ENCODE measurements around the gene PCDH9. TPM values are rescaled to one million over a fixed set of nuclear protein-coding genes. Genes with fewer than 3 reads are reported as not detected.

The PCDH9 gene
- total and polyA plus RNA-seq, 2 of the 4 experiments (the other 2 are of a cell fraction) = 2.2 to 10.2 TPM

- Histone ChIP-seq H3K4me2 (ENCODE audit: low read depth, low read length) (no peak overlapping the region), H2AK5ac (ENCODE audit: low read depth, low read length) (no peak overlapping the region), H3K9me3 (ENCODE audit: control insufficient read depth, insufficient read depth, low read length) (no peaks in the 10 kb centered on the region), H3K27ac (ENCODE audit: insufficient read depth, low read length) (no peak overlapping the region), H3K27me3 (ENCODE audit: control insufficient read depth, insufficient read depth, low read length) (no peaks in the 10 kb centered on the region), H3K23ac (ENCODE audit: low read depth, low read length) (no peak overlapping the region), H3K79me1 (ENCODE audit: low read depth in 1 of 2, low read length in 2 of 2) (no peaks in the 10 kb centered on the region), H3K4me3 (ENCODE audit: insufficient read depth, low read depth, low read length) (no peak overlapping the region), H3K18ac (ENCODE audit: low read depth, low read length) (no peak overlapping the region), H2AFZ (replicated peaks; ENCODE audit: low read length, poor library complexity) (no peak overlapping the region), H4K91ac (ENCODE audit: insufficient read depth, low read depth, low read length) (no peak overlapping the region), H4K5ac (ENCODE audit: low read depth, low read length) (no peak overlapping the region), H3K56ac (ENCODE audit: extremely low read depth, insufficient read depth, low read length) (no peak overlapping the region), H3K14ac (replicated peaks; ENCODE audit: low read depth, low read length) (no peak overlapping the region), H3K9ac (ENCODE audit: low read depth, low read length) (no peak overlapping the region), H3K36me3 (ENCODE audit: control insufficient read depth, insufficient read depth, low read length) (no peaks in the 10 kb centered on the region), H2BK5ac (ENCODE audit: low read depth, low read length, poor library complexity, severe bottlenecking) (no peak overlapping the region), H2BK120ac (ENCODE audit: low read depth, low read length) (no peak overlapping the region), H2AK9ac (replicated peaks; ENCODE audit: low read depth, low read length, poor library complexity) (no peak overlapping the region), H3K4ac (ENCODE audit: low read depth, low read length) (no peak overlapping the region), H2BK15ac (ENCODE audit: low read depth, low read length) (no peak overlapping the region), H3K9me1 (ENCODE audit: insufficient read depth, low read length) (no peaks in the 10 kb centered on the region), H3K4me1 (ENCODE audit: control insufficient read depth, insufficient read depth, low read length) (no peaks in the 10 kb centered on the region), H4K20me1 (ENCODE audit: insufficient read depth, low read length) (no peaks in the 10 kb centered on the region), H2BK20ac (ENCODE audit: low read depth, low read length) (no peak overlapping the region), H4K8ac (ENCODE audit: low read depth in 2 of 2, low read length in 2 of 2) (no peak overlapping the region)
- ChIA-PET CTCF (no interaction called here), POLR2A (ENCODE audit: unreplicated experiment) (no interaction called here)
- BruUV-seq (replicated peaks) = no TSS peak
- no peak for DNase-seq
- TF ChIP-seq SMC3 (IDR thresholded peaks at IDR 0.05; ENCODE audit: low read depth, low read length) (no peak), POLR2A (IDR thresholded peaks at IDR 0.05; ENCODE audit: low read depth, low read length) (no peak), MAZ (IDR thresholded peaks at IDR 0.05; ENCODE audit: borderline replicate concordance, low read depth, low read length) (no peak), MXI1 (IDR thresholded peaks at IDR 0.05; ENCODE audit: borderline replicate concordance, low read depth, low read length) (no peak), MAFK (IDR thresholded peaks at IDR 0.05; ENCODE audit: low read depth, low read length) (no peak), USF2 (IDR thresholded peaks at IDR 0.05; ENCODE audit: low read depth, low read length) (no peak), RCOR1 (IDR thresholded peaks at IDR 0.05; ENCODE audit: insufficient replicate concordance, low read length) (no peak), CTCF (conservative IDR thresholded peaks at IDR 0.05; ENCODE audit: low read depth, low read length) (no peak), NFE2L2 (IDR thresholded peaks at IDR 0.05; ENCODE audit: low read depth, low read length) (no peak), ELK1 (IDR thresholded peaks at IDR 0.05; ENCODE audit: borderline replicate concordance, low read depth, low read length) (no peak), FOS (IDR thresholded peaks at IDR 0.05; ENCODE audit: low read depth, low read length) (no peak), BHLHE40 (IDR thresholded peaks at IDR 0.05; ENCODE audit: low read depth, low read length) (no peak), RFX5 (IDR thresholded peaks at IDR 0.05; ENCODE audit: low read depth, low read length) (no peak), RAD21 (IDR thresholded peaks at IDR 0.05; ENCODE audit: low read length) (no peak), CEBPB (IDR thresholded peaks at IDR 0.05; ENCODE audit: low read depth, low read length) (no peak), CHD1 (IDR thresholded peaks at IDR 0.05; ENCODE audit: low read depth, low read length) (no peak)
- no CpG with 5 or more reads among the region's 5 CpGs for WGBS, 2 experiments (ENCODE audit: extremely low coverage in 2 of 2, insufficient read length in 1 of 2)
- ATAC-seq (ENCODE audit: low read depth) = no peak
- intact Hi-C loops (cut with micrococcal nuclease) = no loop called here
- in situ Hi-C loops (cut with MboI; ENCODE audit: low sequenced_read_pairs) = no loop called here
- dilution Hi-C loops (cut with HindIII; ENCODE audit: low sequenced_read_pairs, unreplicated experiment) = no loop called here
These were observed 435.6 kb downstream of the PCDH9 start for GRCh38 chr13:66794340-66795031.

All from IMR-90 (cell line).